H1 (cell line): ENCODE measurements around the gene ADIPOR2. TPM values are rescaled to one million over a fixed set of nuclear protein-coding genes. Genes with fewer than 3 reads are reported as not detected.

Experiments used
- ASH2L ChIP-seq: fragments of 200-600, 300-600 bp; sonication (generic); IDR thresholded peaks from one replicate; pipeline ENCODE4 v1.7.1; 2017; ENCODE audit warnings: low read length
- CHD1 ChIP-seq: IDR thresholded peaks from 2 replicates; pipeline ENCODE4 v1.6.1; 2012; ENCODE audit warnings: low read depth, low read length, improper control_type of control experiment
- CTCF ChIP-seq, 3 experiments: IDR thresholded peaks; 1 replicate in 2 of 3; 2 replicates in 1 of 3; pipeline versions ENCODE4 v1.5.1 to v1.6.1; 2011; ENCODE audit warnings: low read length in 3 of 3, mild to moderate bottlenecking in 3 of 3, inconsistent platforms in 2 of 3, low read depth in 1 of 3, moderate library complexity in 1 of 3; ENCODE audit not compliant: insufficient read depth in 1 of 3; ENCODE audit errors: control extremely low read depth in 1 of 3
- GABPA ChIP-seq: IDR thresholded peaks from 2 replicates; pipeline ENCODE4 v1.6.1; 2011; ENCODE audit warnings: mild to moderate bottlenecking, low read length, moderate library complexity, borderline replicate concordance; ENCODE audit not compliant: insufficient read depth
- MAFK ChIP-seq: IDR thresholded peaks from 2 replicates; pipeline ENCODE4 v1.6.1; 2012; ENCODE audit warnings: low read depth, mild to moderate bottlenecking, improper control_type of control experiment, low read length
- TAF7 ChIP-seq: optimal IDR thresholded peaks from 2 replicates; pipeline ENCODE3; 2011; ENCODE audit warnings: low read depth, mild to moderate bottlenecking, inconsistent platforms, low read length, moderate library complexity, borderline replicate concordance
- USF2 ChIP-seq: IDR thresholded peaks from 2 replicates; pipeline ENCODE4 v1.6.1; 2011; ENCODE audit warnings: low read length, improper control_type of control experiment
- polyA plus RNA-seq, 7 experiments: library from polyadenylated mRNA; depleted of rRNA in 3 of 7; stranded (reverse) in 5 of 7; unstranded in 2 of 7; fragments of >200 nt in 5 of 7; fragments of 200-250 nt in 2 of 7; gene quantifications; 1 replicate in 5 of 7; 2 replicates in 1 of 7; 4 replicates in 1 of 7; pipeline versions ENCODE4 v1.2.1 to v1.2.3, GENCODE V29; 2011 to 2013; ENCODE audit warnings: missing spikeins in 2 of 7, mixed read lengths in 2 of 7
- total RNA-seq: library from RNA; stranded (reverse); fragmentation: NEBNext Ultra II Directional; extraction: Animal tissue kit (Norgen Biotek cat#: 25700); gene quantifications from 2 replicates; pipeline ENCODE4 v1.2.1, GENCODE V29; 2021

Gene ADIPOR2
- total and polyA plus RNA-seq, 2 of the 8 experiments (the other 6 are each of a cell fraction or from before 2014, with no cell fraction given): 17.5 to 50.8 TPM

- no peak for TF ChIP-seq USF2
- no peak for TF ChIP-seq CHD1
- no peak for TF ChIP-seq ASH2L
- no peak for TF ChIP-seq CTCF (IDR thresholded peaks at IDR 0.05; ENCODE audit: control extremely low read depth in 1 of 3, insufficient read depth in 1 of 3, low read depth in 1 of 3, low read length in 3 of 3)
- no peak for TF ChIP-seq TAF7
- no peak for TF ChIP-seq MAFK
- no peak for TF ChIP-seq GABPA
Measured at GRCh38 chr12:1769809-1770494, 79.1 kb downstream of the ADIPOR2 start (continued).
